NB4 (cell line): ENCODE results near the gene SLC4A2.

ENCODE experiments used
- CTCF ChIP-seq: IDR thresholded peaks from one replicate; pipeline ENCODE4 v1.5.1; 2012; ENCODE audit warnings: low read depth, low read length
- MAX ChIP-seq: IDR thresholded peaks from 2 replicates; pipeline ENCODE4 v1.6.1; 2011; ENCODE audit warnings: low read depth, low read length
- MYC ChIP-seq: IDR thresholded peaks from 2 replicates; pipeline ENCODE4 v1.6.1; 2011; ENCODE audit warnings: low read depth, low read length
- POLR2A ChIP-seq: IDR thresholded peaks from 2 replicates; pipeline ENCODE4 v1.6.1; 2011; ENCODE audit warnings: mild to moderate bottlenecking; ENCODE audit not compliant: insufficient read length; ENCODE audit errors: extremely low read depth

GRCh38 chr7:151040616-151041375, 18.6 kb upstream of the SLC4A2 start:
- no peak for TF ChIP-seq CTCF
- no peak for TF ChIP-seq POLR2A
- no peak for TF ChIP-seq MYC
- no peak for TF ChIP-seq MAX
